Brain microvascular endothelial cell (primary cell): Measurements from ENCODE around the gene WRNIP1.

Source experiments
- DNase-seq: peaks from one replicate; pipeline ENCODE4 v3.0.0-alpha.2; 2020
- H3K27ac ChIP-seq: fragments of 250-450 bp; sonication (Bioruptor Pico); 2 replicates; pipeline ENCODE4 v1.5.1; 2020; ENCODE audit warnings: mild to moderate bottlenecking, moderate library complexity
- H3K27me3 ChIP-seq: fragments of 250-450 bp; sonication (Bioruptor Pico); replicated peaks from 2 replicates; pipeline ENCODE4 v1.5.1; 2020; ENCODE audit warnings: mild to moderate bottlenecking
- H3K36me3 ChIP-seq: fragments of 250-450 bp; sonication (Bioruptor Pico); replicated peaks from 2 replicates; pipeline ENCODE4 v1.5.1; 2020; ENCODE audit warnings: mild to moderate bottlenecking
- H3K4me3 ChIP-seq: 2 replicates; pipeline ENCODE4 v1.5.1; 2011; ENCODE audit warnings: low read depth, mild to moderate bottlenecking, control low read depth, low read length, moderate library complexity
- CTCF ChIP-seq: IDR thresholded peaks from 2 replicates; pipeline ENCODE4 v1.5.1; 2011; ENCODE audit warnings: low read depth, mild to moderate bottlenecking, moderate library complexity, low read length, control low read depth, inconsistent platforms; ENCODE audit errors: missing control alignments
- in situ Hi-C: cut with HindIII; loops from 2 replicates; pipeline ENCODE4 v1.10.0; 2017; ENCODE audit warnings: low sequenced_read_pairs, low pct_ligation_motif_present

Gene WRNIP1

GRCh38 chr6:2743280-2744208 lies 21.6 kb upstream of the WRNIP1 start:
- Histone ChIP-seq H3K36me3 (no peaks in the 10 kb centered on the region), H3K4me3 (no peak overlapping the region), H3K27me3 (no peaks in the 10 kb centered on the region), H3K27ac (no peak overlapping the region)
- in situ Hi-C loops, result no loop called here
- no peak for DNase-seq
- no peak for TF ChIP-seq CTCF

- no peak overlapping the region for H3K4me3 ChIP-seq
- H3K27me3 ChIP-seq, result no peaks in the 10 kb centered on the region
- peak; percentile 61 for TF ChIP-seq CTCF
- no peaks in the 10 kb centered on the region for H3K36me3 ChIP-seq
- no peak overlapping the region for H3K27ac ChIP-seq
- in situ Hi-C loops, result no loop called here
- DNase-seq, result peak; percentile 19
Measured at GRCh38 chr6:2744209-2744771, 20.9 kb upstream of the WRNIP1 start.

- H3K27me3 ChIP-seq, result no peaks in the 10 kb centered on the region
- H3K4me3 ChIP-seq, result no peak overlapping the region
- no peak for TF ChIP-seq CTCF
- H3K27ac ChIP-seq, result no peak overlapping the region
- no peak for DNase-seq
- no peaks in the 10 kb centered on the region for H3K36me3 ChIP-seq
- in situ Hi-C loops, result no loop called here
Measured at GRCh38 chr6:2744778-2745177, 20.4 kb upstream of the WRNIP1 start.

GRCh38 chr6:2745246-2745645 lies 19.9 kb upstream of the WRNIP1 start:
- H3K27me3 ChIP-seq, result no peaks in the 10 kb centered on the region
- no peak overlapping the region for H3K4me3 ChIP-seq
- H3K27ac ChIP-seq, result no peak overlapping the region
- TF ChIP-seq CTCF, result no peak
- no peak for DNase-seq
- H3K36me3 ChIP-seq, result no peaks in the 10 kb centered on the region
- in situ Hi-C loops, result no loop called here

- DNase-seq, result no peak
- H3K27me3 ChIP-seq, result no peaks in the 10 kb centered on the region
- no peak overlapping the region for H3K27ac ChIP-seq
- in situ Hi-C loops, result no loop called here
- H3K4me3 ChIP-seq, result no peak overlapping the region
- no peak for TF ChIP-seq CTCF
- no peaks in the 10 kb centered on the region for H3K36me3 ChIP-seq
Measured at GRCh38 chr6:2746557-2747061, 18.6 kb upstream of the WRNIP1 start.
